Activated naive CD8-positive, alpha-beta T cell treated with anti-CD3 and anti-CD28 coated beads for 36 hours (primary cell): Measurements from ENCODE around the gene CLCNKB. TPM values are rescaled to one million over a fixed set of nuclear protein-coding genes. Genes with fewer than 3 reads are reported as not detected.
"Not testable (repeated sequence)": the region's sequence is repeated elsewhere in the genome, so short reads cannot be mapped to it uniquely, and the experiment has no call there.

Experiments used
- DNase-seq: peaks from one replicate; pipeline ENCODE4 v3.0.0; 2021
- H3K27ac Mint-ChIP-seq: one replicate; pipeline ENCODE4 v1.8.0; 2022; ENCODE audit warnings: mild to moderate bottlenecking, moderate library complexity, mixed read lengths
- H3K27me3 Mint-ChIP-seq: one replicate; pipeline ENCODE4 v1.8.0; 2022; ENCODE audit warnings: mild to moderate bottlenecking, mixed read lengths
- H3K36me3 Mint-ChIP-seq: one replicate; pipeline ENCODE4 v1.8.0; 2021; ENCODE audit warnings: mild to moderate bottlenecking, mixed read lengths
- H3K4me1 Mint-ChIP-seq: one replicate; pipeline ENCODE4 v1.8.0; 2021; ENCODE audit warnings: mixed read lengths
- H3K4me3 Mint-ChIP-seq: one replicate; pipeline ENCODE4 v1.8.0; 2022; ENCODE audit warnings: mild to moderate bottlenecking, moderate library complexity, mixed read lengths
- H3K9me3 Mint-ChIP-seq: one replicate; pipeline ENCODE4 v1.8.0; 2022; ENCODE audit warnings: mixed read lengths
- total RNA-seq, 2 experiments: library from RNA; stranded (reverse); gene quantifications; one replicate each; pipeline ENCODE4 v1.2.3, GENCODE V29; 2021

CLCNKB gene
- total RNA-seq, 2 experiments from 2014 or later = not detected

DNA sequence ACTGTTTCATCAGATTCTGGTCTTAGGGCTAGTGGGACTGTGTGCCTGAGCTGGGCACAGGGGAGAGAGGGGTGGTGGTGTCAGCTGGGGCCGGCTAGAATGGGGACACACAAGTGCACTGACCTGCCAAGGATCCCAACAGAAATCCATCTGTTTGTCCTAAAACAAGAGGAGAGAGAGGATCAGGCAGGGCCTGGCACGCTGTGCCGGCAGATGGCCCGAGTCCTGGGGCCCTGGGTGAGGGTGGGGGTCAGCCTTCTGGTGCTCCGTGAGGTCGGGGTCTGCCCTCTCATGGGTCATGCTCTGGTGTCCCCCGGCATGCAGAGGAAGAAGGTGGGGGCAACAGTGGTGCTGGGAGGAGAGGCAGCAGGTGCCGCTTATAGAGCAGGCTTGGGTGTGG is 3.7 kb upstream of the CLCNKB start:
- not testable (repeated sequence) for H3K27me3 Mint-ChIP-seq, H3K4me3 Mint-ChIP-seq, H3K27ac Mint-ChIP-seq, H3K4me1 Mint-ChIP-seq, H3K36me3 Mint-ChIP-seq, DNase-seq, H3K9me3 Mint-ChIP-seq

DNA sequence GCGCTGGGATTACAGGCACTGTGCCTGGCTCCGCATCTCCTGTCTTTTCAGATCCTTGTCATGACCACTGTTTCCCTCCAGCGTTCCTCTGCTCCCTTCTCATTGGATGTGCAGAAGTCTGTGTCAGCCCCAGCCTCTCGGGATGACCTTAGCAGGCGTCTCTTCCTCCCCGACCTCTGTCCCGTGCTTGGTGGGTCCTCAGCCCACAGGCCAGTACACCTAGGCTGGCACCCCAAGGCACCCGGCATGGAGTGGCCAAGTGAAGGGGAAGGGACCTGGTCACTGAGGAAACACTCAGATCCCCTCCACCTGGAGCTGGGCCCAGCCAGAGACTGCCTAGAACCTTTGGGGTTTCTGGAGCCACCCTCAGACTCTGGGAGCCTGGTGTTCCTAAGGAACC is 2.4 kb upstream of the CLCNKB start:
- Mint-ChIP-seq H3K36me3 (no peaks in the 10 kb centered on the region), H3K4me1 (no peaks in the 10 kb centered on the region), H3K27me3 (no peaks in the 10 kb centered on the region), H3K4me3 (no peak overlapping the region), H3K27ac (no peak overlapping the region), H3K9me3 (no peaks in the 10 kb centered on the region)
- no peak for DNase-seq

DNA sequence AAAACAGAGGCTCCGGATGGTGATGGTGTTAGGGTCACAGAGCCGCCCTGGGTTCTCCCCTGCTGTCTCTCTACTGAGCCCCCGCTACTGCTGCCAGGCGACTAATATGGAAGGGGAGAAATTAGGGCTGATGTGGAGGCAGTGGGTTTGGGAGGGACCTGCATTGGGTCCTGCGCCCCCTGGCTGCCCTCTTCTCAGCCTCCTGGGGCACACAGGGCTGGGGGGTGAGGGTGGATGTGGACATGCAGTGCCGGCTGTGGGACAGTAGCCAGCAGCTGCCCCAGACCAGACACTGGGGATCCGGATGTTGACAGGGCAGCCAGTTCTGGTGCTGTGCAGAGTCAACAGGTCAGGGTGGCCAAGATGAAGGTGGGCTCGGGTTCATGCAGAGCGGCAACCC is 1.5 kb upstream of the CLCNKB start:
- H3K36me3 Mint-ChIP-seq = no peaks in the 10 kb centered on the region
- no peak overlapping the region for H3K27ac Mint-ChIP-seq
- no peak for DNase-seq
- no peaks in the 10 kb centered on the region for H3K27me3 Mint-ChIP-seq
- H3K9me3 Mint-ChIP-seq = no peaks in the 10 kb centered on the region
- no peak overlapping the region for H3K4me3 Mint-ChIP-seq
- no peaks in the 10 kb centered on the region for H3K4me1 Mint-ChIP-seq

DNA sequence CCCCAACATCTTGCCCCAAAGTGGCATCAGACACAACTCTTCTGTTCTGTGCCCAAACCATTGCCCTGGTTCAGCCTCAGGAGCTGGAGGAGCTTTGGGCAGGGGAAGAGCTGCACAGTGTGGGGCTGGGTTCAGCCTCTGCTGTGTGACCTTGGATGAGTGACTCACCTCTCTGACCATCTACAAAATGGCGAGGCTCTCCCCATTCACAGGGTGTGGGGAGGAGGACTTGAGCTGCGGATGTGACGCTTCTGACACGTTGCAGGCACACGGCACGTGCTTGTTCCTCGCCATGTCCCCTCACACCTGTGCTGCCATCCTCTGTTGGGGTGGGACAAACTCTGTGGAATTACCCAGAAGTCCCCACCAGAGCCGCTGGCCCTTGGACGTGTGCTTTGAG is 928 bp upstream of the CLCNKB start:
- H3K36me3 Mint-ChIP-seq, DNase-seq, H3K27ac Mint-ChIP-seq, H3K4me3 Mint-ChIP-seq, H3K27me3 Mint-ChIP-seq, H3K9me3 Mint-ChIP-seq, H3K4me1 Mint-ChIP-seq: not testable (repeated sequence)

DNA sequence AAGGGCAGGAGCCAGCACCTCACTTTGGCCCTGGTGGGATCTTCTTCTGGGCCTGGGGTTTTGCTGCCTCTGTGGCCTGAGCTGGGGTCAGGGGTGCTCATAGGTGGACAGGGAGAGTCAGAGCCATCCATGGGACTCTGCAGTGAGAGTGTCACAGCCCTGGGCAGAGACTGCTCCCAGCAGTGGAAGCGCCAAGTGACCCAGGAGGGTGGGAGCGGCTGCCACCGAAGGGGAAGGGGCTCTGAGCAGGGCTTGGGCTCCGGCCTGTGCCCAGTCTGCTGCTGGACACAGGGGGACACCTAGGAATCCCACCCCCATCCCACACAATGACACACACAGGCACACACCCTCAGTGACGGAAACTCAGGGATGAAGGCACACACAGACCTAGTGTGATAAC is 368 bp downstream of the CLCNKB start:
- Mint-ChIP-seq H3K4me3 (no peak overlapping the region), H3K4me1 (no peaks in the 10 kb centered on the region), H3K27ac (no peak overlapping the region), H3K36me3 (no peaks in the 10 kb centered on the region), H3K27me3 (peaks cover 4% of the 10 kb centered on the region), H3K9me3 (no peaks in the 10 kb centered on the region)
- DNase-seq = no peak

DNA sequence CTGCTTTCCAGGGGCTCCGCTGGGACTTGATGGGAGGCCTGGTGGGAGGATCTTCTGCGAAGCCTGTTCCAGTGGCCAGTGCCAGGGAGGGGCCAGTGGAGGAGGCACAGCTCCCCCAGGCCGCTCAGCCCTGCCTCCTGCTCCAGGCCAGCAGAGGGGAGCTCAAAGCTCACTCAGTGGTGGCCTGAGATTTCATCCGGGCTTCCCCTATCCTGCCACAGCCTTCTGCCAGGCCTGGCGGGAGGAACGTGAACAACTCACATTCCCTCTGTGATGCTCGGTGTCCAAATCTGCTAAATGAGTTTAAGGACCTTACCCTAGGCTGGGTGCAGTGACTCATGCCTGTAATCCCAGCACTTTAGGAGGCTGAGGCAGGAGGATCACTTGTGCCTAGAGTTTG is 3.3 kb downstream of the CLCNKB start:
- Mint-ChIP-seq H3K27ac (no peak overlapping the region), H3K4me3 (no peak overlapping the region), H3K36me3 (no peaks in the 10 kb centered on the region), H3K9me3 (no peaks in the 10 kb centered on the region), H3K4me1 (no peaks in the 10 kb centered on the region), H3K27me3 (peaks cover 21% of the 10 kb centered on the region)
- DNase-seq = no peak

DNA sequence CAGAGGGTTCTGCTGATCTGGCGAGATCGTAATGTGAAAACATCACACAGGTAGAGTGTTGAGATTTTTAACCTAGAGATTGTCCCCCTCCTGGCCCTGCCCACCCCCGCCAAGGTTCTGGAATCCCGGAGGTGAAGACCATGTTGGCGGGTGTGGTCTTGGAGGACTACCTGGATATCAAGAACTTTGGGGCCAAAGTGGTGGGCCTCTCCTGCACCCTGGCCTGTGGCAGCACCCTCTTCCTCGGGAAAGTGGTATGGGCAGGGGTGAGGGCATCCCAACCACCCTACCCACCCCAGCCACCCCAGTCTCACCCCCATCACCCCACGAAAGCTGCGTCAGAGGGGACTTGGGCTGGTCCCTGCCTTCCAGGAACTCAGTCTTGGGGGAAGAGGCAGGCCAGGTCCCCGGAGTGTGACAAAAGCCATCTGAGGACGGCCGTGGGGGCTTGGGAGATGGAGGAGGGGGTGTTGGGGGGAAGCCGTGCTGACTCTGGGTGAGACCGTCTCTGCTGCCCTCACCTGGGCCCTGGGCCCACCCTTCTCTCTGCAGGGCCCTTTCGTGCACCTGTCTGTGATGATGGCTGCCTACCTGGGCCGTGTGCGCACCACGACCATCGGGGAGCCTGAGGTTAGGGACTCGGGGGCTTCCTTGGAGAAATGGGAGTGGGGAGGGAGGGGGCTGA is 4.4 kb downstream of the CLCNKB start:
- no peak overlapping the region for H3K4me3 Mint-ChIP-seq

DNA sequence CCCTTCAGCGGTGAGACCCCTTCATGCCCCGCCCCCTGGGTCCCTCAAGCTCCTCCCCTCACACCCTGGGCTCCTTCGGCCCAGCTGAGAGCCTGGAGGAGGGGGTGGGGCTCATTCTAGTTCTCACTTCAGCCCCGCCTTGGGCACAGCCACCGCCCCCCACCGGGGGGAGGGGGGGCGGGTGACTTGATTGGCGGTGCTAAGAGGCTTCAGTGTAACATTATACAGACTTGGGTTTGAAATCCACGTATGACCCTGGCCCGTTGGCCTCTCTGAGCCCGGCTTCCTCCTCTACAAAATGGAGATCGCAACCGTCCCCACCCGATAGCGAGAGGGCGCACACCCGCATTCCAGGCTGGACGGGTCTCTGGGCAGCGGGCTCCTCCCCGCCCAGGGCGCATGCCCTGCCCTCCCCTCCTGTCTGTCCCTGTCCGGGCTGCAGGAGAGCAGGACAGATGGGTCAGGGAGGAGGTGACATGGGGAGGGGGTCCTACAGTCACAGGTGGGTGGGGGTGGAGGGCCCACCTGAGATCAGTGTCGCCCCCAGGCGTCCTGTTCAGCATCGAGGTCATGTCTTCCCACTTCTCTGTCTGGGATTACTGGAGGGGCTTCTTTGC is 5.1 kb downstream of the CLCNKB start:
- peak; percentile 55 for DNase-seq
- H3K27ac Mint-ChIP-seq = no peak overlapping the region
- H3K9me3 Mint-ChIP-seq = no peaks in the 10 kb centered on the region
- peaks cover 21% of the 10 kb centered on the region for H3K27me3 Mint-ChIP-seq
- H3K4me1 Mint-ChIP-seq = no peaks in the 10 kb centered on the region
- H3K4me3 Mint-ChIP-seq = peak overlapping the region; percentile 42
- no peaks in the 10 kb centered on the region for H3K36me3 Mint-ChIP-seq

More for the DNA sequence above, 4.4 kb downstream of the CLCNKB start:
- DNase-seq = no peak
- no peaks in the 10 kb centered on the region for H3K4me1 Mint-ChIP-seq
- H3K36me3 Mint-ChIP-seq = no peaks in the 10 kb centered on the region
- no peak overlapping the region for H3K27ac Mint-ChIP-seq
- H3K27me3 Mint-ChIP-seq = peaks cover 21% of the 10 kb centered on the region
- no peaks in the 10 kb centered on the region for H3K9me3 Mint-ChIP-seq

DNA sequence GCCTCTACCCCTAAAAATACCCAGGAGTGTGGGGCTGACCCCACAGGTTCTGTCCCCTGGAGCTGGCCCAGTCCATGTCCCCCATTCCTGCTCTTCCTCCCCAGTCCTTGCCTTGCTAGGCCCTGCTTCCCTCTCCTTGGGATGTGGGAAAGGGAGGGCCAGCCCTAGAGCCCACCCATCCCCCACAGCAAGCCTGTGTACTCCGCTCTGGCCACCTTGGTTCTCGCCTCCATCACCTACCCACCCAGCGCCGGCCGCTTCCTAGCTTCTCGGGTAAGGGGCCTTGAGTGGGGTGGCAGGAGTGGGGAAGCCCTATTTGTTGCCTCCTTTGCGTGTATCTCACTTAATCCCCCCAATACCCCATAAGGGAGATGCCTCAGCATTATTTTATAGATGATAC is 6.7 kb downstream of the CLCNKB start:
- H3K27ac Mint-ChIP-seq = no peak overlapping the region
- no peaks in the 10 kb centered on the region for H3K36me3 Mint-ChIP-seq
- H3K4me3 Mint-ChIP-seq = no peak overlapping the region
- H3K9me3 Mint-ChIP-seq = no peaks in the 10 kb centered on the region
- no peak for DNase-seq
- peaks cover 21% of the 10 kb centered on the region for H3K27me3 Mint-ChIP-seq
- H3K4me1 Mint-ChIP-seq = no peaks in the 10 kb centered on the region

DNA sequence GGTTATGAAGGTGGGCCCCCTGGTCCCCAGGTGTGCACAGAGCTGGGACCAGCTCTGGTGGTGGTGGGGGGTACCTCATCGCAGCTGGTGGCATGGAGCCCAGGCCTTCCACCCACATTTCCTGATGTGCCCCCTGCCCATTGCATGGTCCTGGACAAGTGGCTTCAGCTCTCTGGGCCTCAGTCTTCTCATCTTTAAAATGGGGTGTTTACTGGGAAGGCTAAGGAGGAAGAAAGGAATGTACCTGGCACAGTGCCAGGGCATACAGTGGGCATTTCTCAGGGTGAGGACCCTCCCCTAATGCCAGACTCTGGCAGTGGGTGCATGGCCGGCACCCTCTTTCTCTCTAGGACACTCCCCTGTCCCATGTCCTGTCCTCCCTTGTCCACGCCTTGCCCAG is 7.5 kb downstream of the CLCNKB start:
- Mint-ChIP-seq H3K9me3 (no peaks in the 10 kb centered on the region), H3K4me1 (peaks cover 4% of the 10 kb centered on the region)
- DNase-seq = no peak

DNA sequence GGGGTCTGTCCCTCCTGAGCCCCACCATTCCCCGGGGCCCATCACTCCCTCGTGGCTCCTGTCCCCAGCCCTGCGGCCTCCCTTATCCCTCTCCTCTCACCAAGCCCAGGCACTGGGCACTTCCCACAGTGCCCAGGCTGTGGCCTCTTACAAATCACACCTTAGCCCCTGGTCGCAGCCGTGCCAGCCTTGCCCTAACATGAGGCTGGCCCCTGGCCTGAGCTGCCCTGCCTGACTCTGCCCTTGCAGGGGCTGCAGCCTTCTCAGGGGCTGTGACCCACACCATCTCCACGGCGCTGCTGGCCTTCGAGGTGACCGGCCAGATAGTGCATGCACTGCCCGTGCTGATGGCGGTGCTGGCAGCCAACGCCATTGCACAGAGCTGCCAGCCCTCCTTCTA is 8.4 kb downstream of the CLCNKB start:
- H3K27ac Mint-ChIP-seq, DNase-seq, H3K4me3 Mint-ChIP-seq, H3K9me3 Mint-ChIP-seq, H3K36me3 Mint-ChIP-seq, H3K4me1 Mint-ChIP-seq: not testable (repeated sequence)
- H3K27me3 Mint-ChIP-seq = peaks cover 21% of the 10 kb centered on the region

More for the DNA sequence above, 7.5 kb downstream of the CLCNKB start:
- no peak overlapping the region for H3K4me3 Mint-ChIP-seq
- peaks cover 21% of the 10 kb centered on the region for H3K27me3 Mint-ChIP-seq
- H3K27ac Mint-ChIP-seq = no peak overlapping the region
- no peaks in the 10 kb centered on the region for H3K36me3 Mint-ChIP-seq

DNA sequence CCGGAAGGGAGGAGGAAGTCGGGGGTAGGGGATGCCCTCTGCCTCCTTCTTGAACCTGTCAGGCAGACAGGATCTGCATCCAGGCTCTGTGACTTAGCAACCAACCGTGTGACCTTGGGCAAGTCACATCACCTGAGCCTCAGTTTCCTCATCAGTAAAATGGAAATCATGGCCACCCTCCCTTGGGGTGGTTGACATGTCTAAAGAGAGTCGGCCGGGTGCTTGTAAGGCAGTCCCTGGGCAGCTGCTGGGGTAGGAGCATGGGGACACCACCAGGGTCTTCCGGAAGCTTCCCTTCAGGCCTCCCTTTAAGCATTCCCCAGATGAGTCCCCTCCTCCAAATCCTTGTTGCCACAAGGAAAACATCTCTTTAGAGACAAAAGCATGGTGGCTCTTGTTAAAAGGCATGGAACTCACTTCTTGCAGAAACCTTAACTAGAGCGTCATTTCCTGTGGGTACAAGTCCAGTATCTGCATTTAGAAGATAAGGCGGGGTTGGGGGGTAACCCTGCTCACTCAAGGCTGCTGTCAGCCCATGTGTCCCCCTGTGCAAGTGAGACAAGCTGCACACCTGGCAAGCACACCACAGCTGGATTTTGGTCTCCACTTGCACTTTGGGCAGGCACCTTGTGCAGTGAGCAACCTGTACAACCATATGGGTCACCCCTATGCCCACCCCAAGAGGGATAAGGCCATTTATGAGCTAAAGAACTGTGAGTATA is 10.4 kb downstream of the CLCNKB start:
- Mint-ChIP-seq H3K36me3 (no peaks in the 10 kb centered on the region), H3K27me3 (peaks cover 22% of the 10 kb centered on the region), H3K9me3 (no peaks in the 10 kb centered on the region), H3K4me1 (peaks cover 6% of the 10 kb centered on the region), H3K4me3 (no peak overlapping the region), H3K27ac (no peak overlapping the region)
- DNase-seq = no peak

DNA sequence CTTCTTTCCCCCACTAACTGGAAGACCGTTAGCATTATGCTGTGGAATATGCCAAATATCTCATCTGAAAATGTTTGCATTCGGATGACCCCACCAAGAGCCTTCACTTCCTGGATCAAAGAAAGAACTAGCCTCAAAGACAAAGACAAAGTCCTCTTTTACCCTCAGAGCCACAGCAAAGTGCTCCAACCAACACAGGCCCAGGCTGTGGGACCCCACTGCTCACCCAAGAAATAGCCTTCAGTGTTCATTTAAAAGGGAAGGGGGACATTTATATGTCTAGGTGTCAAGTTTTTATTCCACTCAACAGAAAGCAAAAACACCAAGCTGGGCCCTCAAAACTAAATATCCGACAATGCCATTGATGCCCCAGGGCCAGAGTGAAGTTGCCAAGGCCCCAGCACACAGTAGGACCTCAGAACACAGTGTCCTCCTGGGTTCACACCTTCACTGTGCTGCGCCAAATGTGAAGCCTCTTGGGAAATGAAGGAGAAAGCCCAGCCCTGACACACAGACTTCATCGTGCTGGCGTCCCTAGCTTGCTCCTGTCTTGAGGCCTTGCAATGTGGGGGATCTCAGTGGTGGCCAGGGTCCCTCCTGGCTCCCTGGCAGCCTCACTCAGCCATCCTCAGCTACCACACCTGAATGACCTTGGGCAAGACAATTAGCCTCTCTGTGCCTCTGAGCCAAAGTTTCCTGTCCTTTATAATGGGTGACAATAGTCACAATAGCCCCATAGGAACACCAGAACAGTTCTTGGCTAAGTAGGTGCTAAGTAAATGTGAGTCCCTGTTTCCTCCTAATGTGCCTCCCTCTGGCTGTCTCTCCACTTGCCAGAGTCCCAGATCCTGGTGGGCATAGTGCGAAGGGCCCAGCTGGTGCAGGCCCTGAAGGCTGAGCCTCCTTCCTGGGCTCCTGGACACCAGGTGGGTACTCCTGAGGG is 11.3 kb downstream of the CLCNKB start:
- no peak overlapping the region for H3K4me3 Mint-ChIP-seq
- no peak for DNase-seq
- peaks cover 15% of the 10 kb centered on the region for H3K27me3 Mint-ChIP-seq
- peaks cover 6% of the 10 kb centered on the region for H3K4me1 Mint-ChIP-seq
- H3K27ac Mint-ChIP-seq = no peak overlapping the region
- no peaks in the 10 kb centered on the region for H3K36me3 Mint-ChIP-seq
- H3K9me3 Mint-ChIP-seq = no peaks in the 10 kb centered on the region

DNA sequence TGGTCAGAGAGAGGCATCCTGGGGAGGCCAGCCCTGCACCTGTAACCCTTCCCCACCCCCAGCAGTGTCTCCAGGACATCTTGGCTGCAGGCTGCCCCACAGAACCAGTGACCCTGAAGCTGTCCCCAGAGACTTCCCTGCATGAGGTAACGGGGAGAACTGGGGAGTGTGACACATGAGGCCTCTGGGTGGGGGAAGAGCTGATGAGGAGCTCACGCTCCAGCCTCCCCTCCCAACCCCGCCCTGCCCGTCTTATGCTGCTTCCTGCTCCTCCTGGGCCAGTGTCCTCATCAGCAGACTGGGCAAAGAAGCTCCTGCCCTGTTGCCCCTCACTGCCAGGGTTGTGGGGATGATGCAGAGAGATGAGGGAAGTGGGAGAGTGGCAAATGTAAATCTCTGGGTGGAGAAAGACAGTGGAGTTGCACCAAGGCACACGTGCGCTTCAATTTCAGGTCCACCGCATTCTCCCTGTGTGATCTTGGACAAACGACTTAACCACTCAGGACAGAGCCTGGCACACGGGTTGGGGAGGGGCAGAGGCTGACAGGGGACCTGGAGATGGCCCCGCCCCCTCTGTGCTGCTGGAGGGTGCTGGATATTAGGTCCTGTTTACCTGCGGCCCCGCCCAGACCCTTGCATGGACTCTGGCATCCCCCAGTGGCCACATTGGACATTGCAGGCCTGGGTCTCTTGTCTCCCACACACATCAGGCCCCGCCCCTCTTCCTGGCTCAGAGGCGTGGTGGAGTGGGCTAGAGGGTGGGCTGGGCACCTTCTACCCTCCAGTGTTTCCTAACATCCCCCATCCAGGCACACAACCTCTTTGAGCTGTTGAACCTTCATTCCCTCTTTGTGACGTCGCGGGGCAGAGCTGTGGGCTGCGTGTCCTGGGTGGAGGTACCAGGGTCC is 12.3 kb downstream of the CLCNKB start:
- Mint-ChIP-seq H3K36me3 (no peaks in the 10 kb centered on the region), H3K4me1 (peaks cover 6% of the 10 kb centered on the region), H3K27me3 (peaks cover 10% of the 10 kb centered on the region), H3K4me3 (no peak overlapping the region), H3K9me3 (no peaks in the 10 kb centered on the region), H3K27ac (no peak overlapping the region)
- DNase-seq = peak; percentile 88
